Sigmoid colon (tissue), 7 donors: ENCODE results near the gene RPS18. TPM values are rescaled to one million over a fixed set of nuclear protein-coding genes. Genes with fewer than 3 reads are reported as not detected.
"Not testable (repeated sequence)": the region's sequence is repeated elsewhere in the genome, so short reads cannot be mapped to it uniquely, and the experiment has no call there.

Experiments used
- DNase-seq: peaks from one replicate; pipeline ENCODE4 v3.0.0-alpha.2; 2019
- H3K27ac ChIP-seq, 4 donors: fragments of 200-600 bp; sonication (generic); one replicate each; pipeline ENCODE4 v1.5.1; 2016 to 2019; ENCODE audit warnings: mild to moderate bottlenecking in 1 of 4
- H3K27me3 ChIP-seq, 3 donors: fragments of 200-600 bp; sonication (generic); one replicate each; pipeline ENCODE4 v1.5.1; 2019; ENCODE audit warnings: mild to moderate bottlenecking in 1 of 3
- H3K36me3 ChIP-seq, 4 donors: fragments of 200-600 bp; sonication (generic); one replicate each; pipeline ENCODE4 v1.5.1; 2016 to 2019
- H3K4me1 ChIP-seq, 4 donors: fragments of 200-600 bp; sonication (generic); one replicate each; pipeline ENCODE4 v1.5.1; 2017 to 2019
- H3K4me3 ChIP-seq, 4 donors: fragments of 200-600 bp; sonication (generic); one replicate each; pipeline ENCODE4 v1.5.1; 2017 to 2019; ENCODE audit warnings: mild to moderate bottlenecking in 2 of 4, moderate library complexity in 1 of 4
- H3K9me3 ChIP-seq, 4 donors: fragments of 200-600 bp in 3 of 4; sonication (generic) in 3 of 4; one replicate each; pipeline versions ENCODE4 v1.5.1 to v1.6.1; 2013 to 2019
- EP300 ChIP-seq, 4 donors: sonication (generic); formaldehyde crosslinking; IDR thresholded peaks; one replicate each; pipeline ENCODE4 v1.6.1; 2017; ENCODE audit warnings: antibody characterized with exemption in 4 of 4
- POLR2A ChIP-seq, 2 donors: fragments of 450-650 bp; IDR thresholded peaks; one replicate each; pipeline ENCODE4 v1.6.1; 2016; ENCODE audit warnings: antibody characterized with exemption in 2 of 2, mild to moderate bottlenecking in 2 of 2, moderate library complexity in 2 of 2
- POLR2AphosphoS5 ChIP-seq, 4 donors: sonication (generic); formaldehyde crosslinking; IDR thresholded peaks; one replicate each; pipeline ENCODE4 v1.6.1; 2017; ENCODE audit warnings: antibody characterized with exemption in 4 of 4
- WGBS, 2 donors: extraction: QIAGEN DNeasy Blood & Tissue Kit; methylation state at CpG; one replicate each; pipeline ENCODE4 v1.1.7; 2013; 5-methylcytosine and 5-hydroxymethylcytosine counted together
- intact Hi-C: fragments of 100-400 bp; cut with DNase I; formaldehyde crosslinking; loops from one replicate; pipeline ENCODE4 v1.15.1; 2023
- polyA plus RNA-seq, 3 donors: library from polyadenylated mRNA; stranded (reverse); fragments of 200-250 nt; gene quantifications; one replicate each; pipeline ENCODE4 v1.2.3, GENCODE V29; 2013
- total RNA-seq, 4 donors: library from RNA; depleted of rRNA; stranded (reverse); fragments of >200 nt; gene quantifications; one replicate each; pipeline ENCODE4 v1.1.0, GENCODE V29; 2016
- TF ChIP-seq, protein P1 (sequence below), 4 experiments: fragments of 450-650 bp in 3 of 4; fragments of 200-600 bp in 1 of 4; IDR thresholded peaks; one replicate each; pipeline ENCODE4 v1.5.1; 2016 to 2019; ENCODE audit warnings: antibody characterized with exemption in 4 of 4, mild to moderate bottlenecking in 3 of 4, moderate library complexity in 2 of 4
- donor health status: healthy with polysubstance abuse.
- donor health status: Bipolar disorder and iron deficiency.
- donor health status: healthy.

The RPS18 gene
- total and polyA plus RNA-seq, 7 donors = 2,427 to 7,566 (median 4,052) TPM

GRCh38 chr6:33278810-33279209, 6.9 kb downstream of the RPS18 start:
- Histone ChIP-seq H3K36me3 (peaks cover 6 to 79% (median 25%) of the 10 kb centered on the region in 4 donors), H3K4me1 (peaks cover 0 to 42% (median 40%) of the 10 kb centered on the region in 4 donors), H3K9me3 (no peaks in the 10 kb centered on the region), H3K27me3 (no peaks in the 10 kb centered on the region), H3K4me3 (no peak overlapping the region), H3K27ac (no peak overlapping the region)
- no peak for TF ChIP-seq POLR2A (IDR thresholded peaks at IDR 0.05)
- no peak for TF ChIP-seq POLR2AphosphoS5 (IDR thresholded peaks at IDR 0.05)
- TF ChIP-seq, protein P1, sequence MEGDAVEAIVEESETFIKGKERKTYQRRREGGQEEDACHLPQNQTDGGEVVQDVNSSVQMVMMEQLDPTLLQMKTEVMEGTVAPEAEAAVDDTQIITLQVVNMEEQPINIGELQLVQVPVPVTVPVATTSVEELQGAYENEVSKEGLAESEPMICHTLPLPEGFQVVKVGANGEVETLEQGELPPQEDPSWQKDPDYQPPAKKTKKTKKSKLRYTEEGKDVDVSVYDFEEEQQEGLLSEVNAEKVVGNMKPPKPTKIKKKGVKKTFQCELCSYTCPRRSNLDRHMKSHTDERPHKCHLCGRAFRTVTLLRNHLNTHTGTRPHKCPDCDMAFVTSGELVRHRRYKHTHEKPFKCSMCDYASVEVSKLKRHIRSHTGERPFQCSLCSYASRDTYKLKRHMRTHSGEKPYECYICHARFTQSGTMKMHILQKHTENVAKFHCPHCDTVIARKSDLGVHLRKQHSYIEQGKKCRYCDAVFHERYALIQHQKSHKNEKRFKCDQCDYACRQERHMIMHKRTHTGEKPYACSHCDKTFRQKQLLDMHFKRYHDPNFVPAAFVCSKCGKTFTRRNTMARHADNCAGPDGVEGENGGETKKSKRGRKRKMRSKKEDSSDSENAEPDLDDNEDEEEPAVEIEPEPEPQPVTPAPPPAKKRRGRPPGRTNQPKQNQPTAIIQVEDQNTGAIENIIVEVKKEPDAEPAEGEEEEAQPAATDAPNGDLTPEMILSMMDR (IDR thresholded peaks at IDR 0.05) = no peak
- no peak for TF ChIP-seq EP300 (IDR thresholded peaks at IDR 0.05)
- DNase-seq = no peak
- intact Hi-C loops = loop anchor here (10.0 kb wide), 1 partner anchor 1614 kb away; the partner anchor contains the start of genes C6orf47, CSNK2B, GPANK1 and LY6G5B
- 87 to 93% methylated on average over 3 of the region's 3 CpGs for WGBS, 2 donors

DNA sequence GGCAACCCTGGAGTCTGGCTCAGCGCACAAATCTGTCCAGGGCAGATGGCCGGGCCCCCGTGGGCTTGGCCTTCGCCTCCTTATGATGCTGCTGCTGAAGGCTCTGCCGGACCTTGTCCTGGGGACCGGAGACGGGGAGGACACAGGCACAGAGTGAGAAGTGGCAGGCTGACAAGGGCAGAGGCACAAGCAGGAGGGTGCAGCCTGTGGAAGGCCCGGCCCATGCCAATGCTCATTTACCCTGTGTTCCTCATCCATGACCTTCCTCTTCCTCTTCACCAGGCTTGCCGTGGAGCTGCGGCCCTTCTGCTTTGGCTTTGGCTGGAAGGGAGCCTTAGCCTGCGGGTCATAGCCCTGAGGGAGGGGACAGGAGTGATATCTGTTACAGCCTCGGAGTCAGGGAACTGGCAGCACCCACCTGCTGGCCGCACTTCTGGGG, 7.4 kb downstream of the RPS18 start:
- Histone ChIP-seq H3K4me3 (no peak overlapping the region), H3K27me3 (no peaks in the 10 kb centered on the region), H3K36me3 (peaks cover 6 to 76% (median 24%) of the 10 kb centered on the region in 4 donors), H3K9me3 (no peaks in the 10 kb centered on the region), H3K4me1 (peaks cover 0 to 37% (median 35%) of the 10 kb centered on the region in 4 donors), H3K27ac (no peak overlapping the region)
- DNase-seq = no peak
- intact Hi-C loops = loop anchor here (10.0 kb wide), 1 partner anchor 1614 kb away; the partner anchor contains the start of genes C6orf47, CSNK2B, GPANK1 and LY6G5B
- 77 to 86% methylated on average over 13 of the region's 13 CpGs for WGBS, 2 donors
- no peak for TF ChIP-seq POLR2AphosphoS5 (IDR thresholded peaks at IDR 0.05)
- TF ChIP-seq, protein P1 (IDR thresholded peaks at IDR 0.05) = no peak

DNA sequence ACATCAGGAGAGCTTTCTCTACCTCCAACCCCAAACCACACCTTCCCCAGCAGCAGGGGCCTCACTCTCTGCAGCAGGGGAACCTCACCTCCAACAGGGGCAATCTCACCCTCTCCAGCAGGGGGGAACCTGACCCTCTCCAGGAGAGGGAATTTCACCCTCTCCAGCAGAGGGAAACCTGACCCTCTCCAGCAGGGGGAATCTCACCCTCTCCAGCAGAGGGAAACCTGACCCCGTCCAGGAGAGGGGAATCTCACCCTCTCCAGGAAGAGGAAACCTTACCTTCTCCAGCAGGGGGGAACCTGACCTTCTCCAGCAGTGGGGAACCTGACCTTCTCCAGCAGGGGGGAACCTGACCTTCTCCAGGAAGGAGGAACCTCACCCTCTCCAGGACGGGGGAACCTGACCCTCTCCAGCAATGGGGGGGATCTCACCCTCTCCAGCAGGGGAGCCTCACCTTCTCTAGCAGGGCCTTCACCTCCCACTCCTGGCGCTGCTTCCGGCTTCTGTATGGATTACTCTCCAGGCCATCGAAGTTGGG, 8.2 kb downstream of the RPS18 start:
- Histone ChIP-seq H3K27ac (no peak overlapping the region), H3K4me1 (peaks cover 0 to 30% (median 27%) of the 10 kb centered on the region in 4 donors), H3K4me3 (no peak overlapping the region), H3K27me3 (no peaks in the 10 kb centered on the region), H3K9me3 (no peaks in the 10 kb centered on the region), H3K36me3 (peaks cover 6 to 76% (median 19%) of the 10 kb centered on the region in 4 donors)
- intact Hi-C loops = loop anchor here (10.0 kb wide), 1 partner anchor 1615 kb away; the partner anchor contains the start of genes C6orf47, CSNK2B, GPANK1 and LY6G5B
- TF ChIP-seq POLR2A (IDR thresholded peaks at IDR 0.05) (no peak), POLR2AphosphoS5 (IDR thresholded peaks at IDR 0.05) (no peak), EP300 (IDR thresholded peaks at IDR 0.05) (no peak)
- TF ChIP-seq, protein P1 (IDR thresholded peaks at IDR 0.05) = no peak
- 50 to 68% methylated on average over 5 of the region's 5 CpGs for WGBS, 2 donors
- no peak for DNase-seq

GRCh38 chr6:33280539-33280938, 8.7 kb downstream of the RPS18 start:
- DNase-seq = no peak
- H3K9me3 ChIP-seq = no peaks in the 10 kb centered on the region
- intact Hi-C loops = no loop called here
- H3K36me3 ChIP-seq = peaks cover 6 to 75% (median 14%) of the 10 kb centered on the region in 4 donors
- WGBS, 2 donors = 85 to 92% methylated on average over 6 of the region's 6 CpGs
- H3K4me1 ChIP-seq = peaks cover 0 to 26% (median 23%) of the 10 kb centered on the region in 4 donors
- no peak for TF ChIP-seq POLR2AphosphoS5 (IDR thresholded peaks at IDR 0.05)
- no peak for TF ChIP-seq POLR2A (IDR thresholded peaks at IDR 0.05)
- no peak for TF ChIP-seq EP300 (IDR thresholded peaks at IDR 0.05)
- TF ChIP-seq, protein P1 (IDR thresholded peaks at IDR 0.05) = no peak
- no peaks in the 10 kb centered on the region for H3K27me3 ChIP-seq
- H3K4me3 ChIP-seq = no peak overlapping the region
- H3K27ac ChIP-seq = no peak overlapping the region

- intact Hi-C loops, H3K9me3 ChIP-seq, DNase-seq, H3K27me3 ChIP-seq, H3K27ac ChIP-seq, H3K4me3 ChIP-seq: not testable (repeated sequence)
- Histone ChIP-seq H3K4me1 (peaks cover 0 to 22% (median 18%) of the 10 kb centered on the region in 4 donors), H3K36me3 (peaks cover 5 to 70% (median 20%) of the 10 kb centered on the region in 4 donors)
- WGBS, 2 donors = 87 to 94% methylated on average over 4 of the region's 4 CpGs
Observed at GRCh38 chr6:33285214-33285613, 13.3 kb downstream of the RPS18 start.
